GM12878 (cell line): ENCODE measurements around the gene SPCS1.

Source experiments
- BCL3 ChIP-seq: IDR thresholded peaks from 2 replicates; pipeline ENCODE4 v1.6.1; 2011; ENCODE audit warnings: borderline replicate concordance, low read depth, mild to moderate bottlenecking, moderate library complexity, low read length; ENCODE audit not compliant: insufficient read depth, poor library complexity, severe bottlenecking
- CTCF ChIP-seq, 3 experiments: IDR thresholded peaks in 2 of 3; conservative IDR thresholded peaks in 1 of 3; 2 replicates each; pipeline ENCODE4 v1.5.1; 2011; ENCODE audit warnings: low read depth in 3 of 3, low read length in 3 of 3, mild to moderate bottlenecking in 3 of 3, control low read depth in 2 of 3, moderate library complexity in 2 of 3, inconsistent platforms in 1 of 3, mixed read lengths in 1 of 3; ENCODE audit not compliant: control insufficient read depth in 2 of 3, insufficient read depth in 1 of 3; ENCODE audit errors: extremely low read depth in 1 of 3
- EP300 ChIP-seq, 2 experiments: fragments of 150-350 bp in 1 of 2; IDR thresholded peaks; 2 replicates each; pipeline ENCODE4 v1.6.1; 2011 to 2012; ENCODE audit warnings: low read depth in 2 of 2, low read length in 2 of 2, borderline replicate concordance in 1 of 2, improper control_type of control experiment in 1 of 2, inconsistent platforms in 1 of 2; ENCODE audit not compliant: control insufficient read depth in 1 of 2
- MYC ChIP-seq: IDR thresholded peaks from 2 replicates; pipeline ENCODE4 v1.6.1; 2011; ENCODE audit warnings: mild to moderate bottlenecking, low read length, moderate library complexity, inconsistent platforms; ENCODE audit not compliant: insufficient read depth, insufficient replicate concordance, insufficient read length, severe bottlenecking
- NFIC ChIP-seq: IDR thresholded peaks from 2 replicates; pipeline ENCODE4 v1.6.1; 2012; ENCODE audit warnings: low read depth, mild to moderate bottlenecking, inconsistent platforms, low read length, moderate library complexity
- NRF1 ChIP-seq: conservative IDR thresholded peaks from 2 replicates; pipeline ENCODE4 v1.6.1; 2011; ENCODE audit warnings: mild to moderate bottlenecking, low read depth, low read length, improper control_type of control experiment
- RFX5 ChIP-seq: IDR thresholded peaks from 2 replicates; pipeline ENCODE4 v1.6.1; 2011; ENCODE audit warnings: low read depth, low read length, improper control_type of control experiment
- STAT1 ChIP-seq: fragments of 450-650 bp; conservative IDR thresholded peaks from 2 replicates; pipeline ENCODE4 v1.6.1; 2014; ENCODE audit warnings: antibody characterized with exemption, mild to moderate bottlenecking
- TAF1 ChIP-seq: IDR thresholded peaks from 2 replicates; pipeline ENCODE4 v1.6.1; 2011; ENCODE audit warnings: mild to moderate bottlenecking, low read depth, low read length, borderline replicate concordance
- TCF7 ChIP-seq: IDR thresholded peaks from 2 replicates; pipeline ENCODE4 v1.6.1; 2014; ENCODE audit warnings: antibody characterized with exemption, borderline replicate concordance
- ZBTB4 ChIP-seq: fragments of 450-650 bp; formaldehyde crosslinking; IDR thresholded peaks from 2 replicates; pipeline ENCODE4 v1.4.0; 2022; ENCODE audit warnings: mild to moderate bottlenecking, moderate library complexity

- TF ChIP-seq NFIC (peak; percentile 93), EP300 (IDR thresholded peaks at IDR 0.05; ENCODE audit: borderline replicate concordance in 1 of 2, control insufficient read depth in 1 of 2, low read depth in 2 of 2, low read length in 2 of 2) (peak; percentile 80 to 86; a peak in 3 of 4 replicates), MYC (no peak), NRF1 (no peak), RFX5 (no peak), BCL3 (no peak), TCF7 (0 out of 2 replicates have a peak, but pooled peaks have one; percentile 16), STAT1 (no peak), ZBTB4 (CRISPR knock-in tag) (no peak), TAF1 (no peak), CTCF (IDR thresholded peaks at IDR 0.05 in 2 of 3, conservative IDR thresholded peaks at IDR 0.05 in 1 of 3; ENCODE audit: control insufficient read depth in 2 of 3, extremely low read depth in 1 of 3, insufficient read depth in 1 of 3, low read depth in 3 of 3, low read length in 3 of 3) (no peak)
Observed at GRCh38 chr3:52670621-52671521, 35.0 kb upstream of the SPCS1 start.
